IPS DF 19.7 (cell line): Measurements from ENCODE around the gene ZNF593.
A peak's percentile ranks its signal among the peaks of the same experiment; 100 is the strongest.

Source experiments
- DNase-seq: peaks from one replicate; pipeline ENCODE4 v3.0.0-alpha.2; 2013; ENCODE audit warnings: low read depth, low spot score

ZNF593 gene

GRCh38 chr1:26169198-26169554 is 532 bp upstream of the ZNF593 start:
- no peak for DNase-seq

- DNase-seq, result no peak
These were observed 739 bp downstream of the ZNF593 start for GRCh38 chr1:26170472-26170821.

GRCh38 chr1:26171084-26172072 is 1.7 kb downstream of the ZNF593 start, which contains the start of gene ZNF593OS:
Gene ZNF593OS (minus strand): TSS chr1:26171832. CDS start chr1:26171661, 171 bp downstream.
- DNase-seq, result no peak

GRCh38 chr1:26175346-26175745 is 5.6 kb downstream of the ZNF593 start:
- no peak for DNase-seq

GRCh38 chr1:26177182-26177684 is 7.5 kb downstream of the ZNF593 start, which contains the start of gene CNKSR1:
Gene CNKSR1 (plus strand): TSS chr1:26177491. CDS start chr1:26177548, 57 bp downstream.
- no peak for DNase-seq

- DNase-seq, result no peak
These were observed 10.3 kb downstream of the ZNF593 start for GRCh38 chr1:26180010-26180506.

GRCh38 chr1:26181586-26182382 is 12.1 kb downstream of the ZNF593 start:
- DNase-seq, result no peak

GRCh38 chr1:26182383-26182696 is 12.6 kb downstream of the ZNF593 start:
- DNase-seq, result no peak

- DNase-seq, result no peak
These were observed 14.4 kb downstream of the ZNF593 start for GRCh38 chr1:26184086-26184485.

- no peak for DNase-seq
These were observed 15.2 kb downstream of the ZNF593 start for GRCh38 chr1:26184883-26185282.

GRCh38 chr1:26187882-26188281 is 18.2 kb downstream of the ZNF593 start:
- no peak for DNase-seq

GRCh38 chr1:26188477-26188876 is 18.8 kb downstream of the ZNF593 start:
- DNase-seq, result no peak

GRCh38 chr1:26189331-26189730 is 19.6 kb downstream of the ZNF593 start:
- no peak for DNase-seq

GRCh38 chr1:26189751-26190275 is 20.1 kb downstream of the ZNF593 start:
- DNase-seq, result no peak

- DNase-seq, result peak; percentile 88
These were observed 20.8 kb downstream of the ZNF593 start, which contains the start of gene CATSPER4 for GRCh38 chr1:26190373-26190987. Gene CATSPER4 (plus strand): TSS chr1:26190602. CDS start chr1:26190628, 26 bp downstream.

GRCh38 chr1:26191739-26192138 is 22.0 kb downstream of the ZNF593 start:
- DNase-seq, result no peak

- no peak for DNase-seq
These were observed 26.1 kb downstream of the ZNF593 start for GRCh38 chr1:26195805-26196204.

- DNase-seq, result no peak
These were observed 27.6 kb downstream of the ZNF593 start for GRCh38 chr1:26197301-26197700.

- DNase-seq, result no peak
These were observed 28.1 kb downstream of the ZNF593 start for GRCh38 chr1:26197813-26198212.

- no peak for DNase-seq
These were observed 30.7 kb downstream of the ZNF593 start for GRCh38 chr1:26200413-26200812.

GRCh38 chr1:26203642-26204318 is 34.1 kb downstream of the ZNF593 start:
- DNase-seq, result no peak
